Pulmonary artery endothelial cell (primary cell): Measurements from ENCODE around the gene DIP2B. TPM values are rescaled to one million over a fixed set of nuclear protein-coding genes. Genes with fewer than 3 reads are reported as not detected.
A peak's percentile ranks its signal among the peaks of the same experiment; 100 is the strongest.
"Not testable (repeated sequence)": the region's sequence is repeated elsewhere in the genome, so short reads cannot be mapped to it uniquely, and the experiment has no call there.

Experiments used
- DNase-seq: peaks from one replicate; pipeline ENCODE4 v3.0.0-alpha.2; 2011; ENCODE audit warnings: low read depth, low spot score
- total RNA-seq: library from RNA; depleted of rRNA; stranded (reverse); fragments of >200 nt; gene quantifications from 2 replicates; pipeline ENCODE4 v1.2.3, GENCODE V29; 2014

The DIP2B gene
- total RNA-seq = 29.6 and 37.5 TPM in 2 replicates

- DNase-seq = peak; percentile 58
Measured at GRCh38 chr12:50504798-50505674, at the start of gene DIP2B. DIP2B (plus strand) TSS chr12:50504985; CDS start chr12:50505141, 156 bp downstream.

DNA sequence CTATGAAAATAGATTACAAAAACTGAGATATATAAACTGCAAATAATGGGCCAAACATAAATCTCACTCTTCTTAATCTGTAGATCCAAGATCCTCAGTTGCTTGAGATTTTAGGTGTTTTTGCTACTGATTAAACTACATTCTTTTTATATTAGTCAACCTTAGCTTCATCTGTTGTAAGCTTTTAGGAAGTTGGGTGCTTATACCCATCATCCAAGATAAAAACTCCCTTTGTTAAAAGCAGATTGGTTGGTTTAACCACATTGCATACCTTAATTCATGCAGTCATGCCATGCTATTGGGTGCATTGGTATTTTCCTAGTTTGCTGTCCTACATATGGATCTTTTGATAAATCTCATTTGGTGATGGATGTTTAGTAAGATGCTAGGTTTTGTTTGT is 46.2 kb upstream of the DIP2B start:
- no peak for DNase-seq

DNA sequence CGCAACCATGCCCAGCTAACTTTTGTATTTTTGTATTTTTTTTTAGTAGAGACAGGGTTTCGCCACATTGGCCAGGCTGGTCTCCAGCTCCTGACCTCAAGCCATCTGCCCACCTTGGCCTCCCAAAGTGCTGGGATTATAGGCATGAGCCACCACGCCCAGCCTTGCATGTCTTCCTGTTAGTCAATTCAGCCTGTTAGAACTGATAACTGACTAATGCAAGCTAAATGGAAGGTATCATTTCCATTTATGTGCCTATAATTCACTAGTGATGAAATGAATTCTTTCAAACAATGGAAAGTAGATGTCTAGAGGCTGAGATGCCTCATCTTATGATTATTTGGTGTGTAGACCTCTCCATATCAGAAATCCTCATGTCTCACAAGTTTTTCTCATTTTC is 37.3 kb upstream of the DIP2B start:
- no peak for DNase-seq

GRCh38 chr12:50477241-50477832 is 27.4 kb upstream of the DIP2B start:
- DNase-seq = no peak

GRCh38 chr12:50482571-50482970 is 22.2 kb upstream of the DIP2B start:
- no peak for DNase-seq

GRCh38 chr12:50483488-50483887 is 21.3 kb upstream of the DIP2B start:
- no peak for DNase-seq

GRCh38 chr12:50488801-50489200 is 16.0 kb upstream of the DIP2B start:
- no peak for DNase-seq

GRCh38 chr12:50498119-50498518 is 6.7 kb upstream of the DIP2B start:
- DNase-seq = not testable (repeated sequence)

DNA sequence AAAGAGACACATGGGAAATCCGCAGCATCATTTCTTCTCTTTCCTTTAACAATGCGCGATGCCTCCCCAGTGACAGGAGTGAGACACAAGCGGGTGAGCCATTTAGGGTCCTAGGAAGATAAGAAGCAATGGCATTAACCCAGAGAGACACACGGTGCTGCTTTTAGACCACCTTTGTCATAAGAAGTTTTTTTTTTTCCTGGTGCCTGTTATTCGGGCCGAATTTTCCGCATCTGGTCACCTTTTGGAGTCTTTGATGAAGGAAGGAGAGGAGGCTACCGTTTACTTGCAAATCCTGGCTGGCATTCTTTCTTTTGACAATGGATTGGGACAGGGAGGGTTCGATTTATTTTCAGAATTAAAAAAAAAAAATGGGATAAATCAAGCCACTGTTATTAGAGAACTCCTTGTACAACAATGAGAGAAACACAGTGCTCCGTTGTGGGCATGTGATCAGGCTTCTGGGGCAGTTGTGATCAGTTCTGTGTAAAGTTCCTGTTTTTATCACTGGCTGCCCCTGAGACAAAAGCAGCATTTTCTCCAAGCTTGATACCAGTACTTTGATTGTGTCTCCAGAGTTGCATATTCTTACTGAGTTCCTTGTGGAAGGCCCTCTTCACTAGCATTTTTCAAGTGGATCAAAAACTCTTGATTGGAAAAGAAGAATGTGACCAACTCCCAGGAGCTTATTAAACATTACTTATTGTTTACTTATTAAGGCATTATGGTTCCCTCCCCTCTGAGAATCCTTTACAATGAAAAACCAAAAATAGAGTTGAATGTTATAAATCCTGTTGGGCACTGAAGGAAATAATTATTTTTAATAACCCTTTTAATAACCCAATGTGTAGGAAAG is 1.1 kb downstream of the DIP2B start:
- no peak for DNase-seq

DNA sequence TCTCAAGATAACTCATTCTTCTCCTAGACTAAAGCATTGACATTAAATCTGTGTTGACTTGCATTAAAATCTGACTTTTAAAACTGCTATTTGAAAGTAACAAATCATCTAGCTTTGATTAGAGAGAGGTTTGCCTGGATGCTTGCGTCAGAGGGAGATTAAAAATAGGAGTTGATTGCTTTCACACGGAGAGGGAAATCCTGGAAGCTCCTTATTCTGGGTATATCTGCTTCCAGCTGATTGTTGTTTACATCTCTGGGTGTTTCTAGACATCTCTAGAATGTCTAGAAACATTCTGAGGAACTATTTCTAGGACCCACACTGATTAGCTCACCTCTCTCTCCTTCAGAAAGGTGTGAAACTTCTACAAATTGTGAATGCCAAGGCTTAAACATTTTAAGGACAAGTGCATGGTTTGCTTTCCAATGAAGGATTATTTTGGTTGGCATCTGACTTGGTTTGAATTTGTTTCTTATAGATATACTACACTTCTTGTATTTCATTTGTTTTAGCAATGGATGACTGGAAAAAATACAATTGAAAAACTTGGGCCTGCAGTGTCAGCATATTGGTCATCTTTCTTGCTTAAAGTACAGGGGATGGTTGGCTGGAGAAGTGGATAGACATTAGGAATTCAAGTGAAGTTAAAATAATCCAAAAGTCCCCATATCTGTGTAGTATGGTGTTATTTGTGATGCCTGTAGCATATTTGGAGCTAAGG is 2.1 kb downstream of the DIP2B start:
- no peak for DNase-seq

GRCh38 chr12:50507474-50507838 is 2.7 kb downstream of the DIP2B start:
- DNase-seq = no peak

GRCh38 chr12:50507930-50508329 is 3.1 kb downstream of the DIP2B start:
- DNase-seq = no peak

DNA sequence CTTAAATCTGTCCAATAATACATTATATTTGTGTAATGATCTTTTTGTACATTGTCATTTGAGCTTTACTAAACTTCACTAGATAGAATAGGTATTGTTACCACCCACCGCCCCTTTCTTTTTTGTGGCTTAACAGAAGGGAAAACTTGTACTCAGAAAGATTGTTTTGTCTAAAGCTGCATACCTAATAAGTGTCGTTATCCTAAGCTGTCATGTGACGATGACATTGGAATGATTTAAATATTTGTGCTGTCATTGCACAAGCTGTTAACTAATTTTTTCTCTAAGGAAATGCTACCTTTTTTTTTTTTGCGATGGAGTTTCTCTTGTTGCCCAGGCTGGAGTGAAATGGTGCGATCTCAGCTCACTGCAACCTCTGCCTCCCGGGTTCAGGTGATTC is 3.6 kb downstream of the DIP2B start:
- DNase-seq = no peak

- DNase-seq = no peak
Measured at GRCh38 chr12:50508970-50509663, 4.3 kb downstream of the DIP2B start.

DNA sequence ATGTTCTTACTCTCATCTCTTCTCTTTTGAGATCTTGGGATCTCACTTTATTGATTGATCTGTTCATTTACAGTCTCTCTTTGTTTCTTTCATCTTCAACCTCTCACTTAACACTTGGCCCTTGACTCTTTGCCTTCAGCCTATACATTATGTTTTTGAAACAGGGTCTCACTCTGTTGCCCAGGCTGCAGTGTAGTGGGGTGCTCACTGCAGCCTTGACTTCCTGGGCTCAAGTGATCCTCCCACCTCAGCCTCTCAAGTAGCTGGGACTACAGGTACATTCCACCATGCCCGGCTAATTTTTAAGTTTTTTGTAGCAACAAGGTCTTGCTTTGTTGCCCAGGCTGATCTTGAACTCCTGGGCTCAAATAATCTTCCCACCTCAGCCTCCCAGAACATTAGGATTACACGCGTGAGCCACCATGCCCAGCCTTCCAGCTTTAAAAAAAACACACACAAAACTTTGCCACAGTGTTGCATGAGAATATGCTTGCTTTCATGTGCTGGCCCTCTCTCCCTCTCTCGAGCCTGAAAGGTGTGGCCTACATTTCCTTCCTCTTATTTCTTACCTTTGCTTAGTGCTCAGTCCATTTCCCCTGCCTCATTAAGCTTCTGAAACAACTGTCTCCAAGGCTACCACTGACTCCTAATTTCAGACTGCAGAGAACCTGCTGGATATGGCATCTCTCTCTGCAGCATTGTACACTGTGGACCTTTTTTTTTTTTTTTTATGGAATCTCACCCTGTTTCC is 9.9 kb downstream of the DIP2B start:
- DNase-seq = no peak

DNA sequence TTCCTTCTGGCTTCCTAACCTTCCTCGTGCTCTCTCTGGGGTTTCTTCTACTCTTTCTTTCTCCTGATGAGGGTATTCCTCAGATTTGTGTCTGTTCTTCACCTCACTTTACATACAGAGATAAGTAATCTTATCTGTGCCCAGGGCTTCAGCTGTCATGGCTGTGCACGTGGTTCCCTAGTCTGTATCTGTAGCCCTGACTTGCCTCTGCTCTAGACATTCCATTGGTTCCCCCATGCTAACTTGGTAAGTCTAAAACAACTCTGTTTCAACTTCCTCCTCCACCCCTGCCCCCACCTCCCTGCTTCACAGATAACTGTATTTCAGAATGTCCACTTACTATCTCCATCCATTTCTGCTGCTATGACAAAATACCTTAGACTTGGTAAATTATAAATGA is 10.8 kb downstream of the DIP2B start:
- DNase-seq = no peak

- DNase-seq = peak; percentile 37
Measured at GRCh38 chr12:50517421-50518048, 12.8 kb downstream of the DIP2B start.

DNA sequence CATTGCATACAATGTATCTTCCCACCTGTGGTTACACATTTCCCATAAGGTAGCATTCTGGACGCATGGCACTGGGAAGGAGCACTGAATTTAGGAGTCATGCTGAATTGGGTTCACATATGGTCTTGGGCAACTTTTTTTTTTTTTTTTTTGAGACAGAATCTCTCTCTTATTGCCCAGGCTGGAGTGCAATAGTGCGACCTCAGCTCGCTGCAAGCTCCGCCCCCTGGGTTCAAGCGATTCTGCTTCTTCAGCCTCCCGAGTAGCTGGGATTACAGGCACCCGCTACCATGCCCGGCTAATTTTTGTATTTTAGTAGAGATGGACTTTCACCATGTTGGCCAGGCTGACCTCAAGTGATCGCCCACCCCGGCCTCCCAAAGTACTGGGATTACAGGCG is 13.3 kb downstream of the DIP2B start:
- DNase-seq = no peak

DNA sequence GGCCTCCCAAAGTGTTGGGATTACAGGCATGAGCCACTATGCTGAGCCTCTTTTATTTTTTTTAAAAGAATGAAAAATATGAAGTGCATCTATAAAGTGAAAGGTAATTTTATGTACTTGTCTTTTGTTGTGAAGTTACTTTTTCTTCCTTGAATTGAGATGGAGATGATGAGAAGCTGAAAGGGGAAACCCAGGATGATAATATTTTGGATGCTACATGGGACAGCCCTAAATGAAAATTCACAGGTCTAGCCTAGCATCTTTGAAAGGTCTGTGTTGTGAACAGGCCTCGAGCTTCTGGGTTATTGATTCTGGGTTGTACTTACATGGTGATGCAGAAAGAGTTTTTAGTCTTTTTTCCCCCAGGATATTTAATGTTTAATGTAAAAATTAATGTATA is 14.6 kb downstream of the DIP2B start:
- DNase-seq = no peak
